Posterior cingulate gyrus (tissue), 11 donors: Measurements from ENCODE around the gene CAVIN2.
"Not testable (repeated sequence)": the region's sequence is repeated elsewhere in the genome, so short reads cannot be mapped to it uniquely, and the experiment has no call there.

Experiments
- DNase-seq, 10 donors: peaks; one replicate each; pipeline versions ENCODE4 v3.0.0 to v3.0.0-alpha.2; 2020 to 2021; ENCODE audit warnings: mixed read lengths in 3 of 10
- intact Hi-C: fragments of 100-400 bp; cut with DNase I; formaldehyde crosslinking; loops from one replicate; pipeline ENCODE4 v1.15.1; 2023

Gene CAVIN2

DNA sequence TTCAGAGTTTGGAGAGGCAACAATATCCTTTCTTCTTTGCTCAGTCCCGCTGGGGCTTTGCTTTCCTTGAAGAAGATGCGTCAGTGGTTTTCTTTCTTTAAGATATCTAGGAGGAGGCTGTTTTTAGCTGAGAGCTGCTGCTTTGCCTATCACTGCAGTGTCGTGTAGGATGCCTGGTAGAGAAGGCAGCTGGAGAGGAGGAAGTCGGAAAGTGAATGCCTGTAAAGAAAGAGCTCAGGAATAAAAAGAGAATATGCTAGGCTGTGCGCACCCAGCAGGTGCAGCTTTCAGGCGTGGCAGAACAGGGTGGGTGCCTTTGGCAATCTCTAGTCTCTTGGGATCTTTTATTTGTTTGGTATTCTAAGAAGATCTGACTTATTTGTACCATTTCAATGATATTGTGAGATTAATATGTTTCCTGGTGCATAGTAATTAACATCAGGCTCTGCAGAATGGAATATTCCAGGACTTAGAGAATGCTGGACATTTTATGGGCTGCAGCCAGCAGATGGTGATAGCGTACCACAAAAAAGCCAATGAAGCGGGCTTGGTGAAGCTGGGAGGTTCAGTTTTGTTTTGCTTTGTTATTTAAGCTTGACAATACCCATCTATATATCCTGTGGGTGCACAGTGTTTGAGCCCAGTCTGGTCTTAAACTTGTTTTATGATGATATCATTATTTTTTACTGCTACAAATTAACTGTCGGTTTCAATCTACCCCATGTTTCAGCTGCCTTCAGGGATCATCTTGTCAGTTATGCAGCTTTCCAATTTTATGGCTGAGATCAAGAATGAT is 34.9 kb downstream of the CAVIN2 start:
- intact Hi-C loops: loop anchor here (1.0 to 5.0 kb wide), 4 partner anchors 55 to 475 kb away; no protein-coding TSS in a partner anchor
- peak; percentile 32 to 93 (median 76) for DNase-seq

DNA sequence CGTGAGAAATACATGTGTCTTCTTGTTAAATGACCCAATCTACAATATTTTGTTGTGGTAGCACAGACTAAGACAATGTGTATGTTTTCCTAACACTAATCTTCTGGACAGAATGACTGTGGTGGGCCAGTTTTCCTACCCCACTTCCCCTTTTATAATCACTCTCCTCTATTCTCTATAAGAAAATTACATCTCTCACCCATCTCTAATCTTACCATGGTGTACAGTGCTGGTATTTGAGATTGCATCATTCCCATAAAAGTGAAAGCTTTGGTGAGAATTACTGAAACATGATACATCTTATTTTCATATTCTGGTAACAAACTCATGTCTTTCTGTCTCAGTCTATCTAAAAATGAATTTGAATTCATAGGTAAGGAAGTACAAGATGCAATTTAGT is 40.5 kb downstream of the CAVIN2 start:
- intact Hi-C loops: no loop called here
- DNase-seq: no peak

DNA sequence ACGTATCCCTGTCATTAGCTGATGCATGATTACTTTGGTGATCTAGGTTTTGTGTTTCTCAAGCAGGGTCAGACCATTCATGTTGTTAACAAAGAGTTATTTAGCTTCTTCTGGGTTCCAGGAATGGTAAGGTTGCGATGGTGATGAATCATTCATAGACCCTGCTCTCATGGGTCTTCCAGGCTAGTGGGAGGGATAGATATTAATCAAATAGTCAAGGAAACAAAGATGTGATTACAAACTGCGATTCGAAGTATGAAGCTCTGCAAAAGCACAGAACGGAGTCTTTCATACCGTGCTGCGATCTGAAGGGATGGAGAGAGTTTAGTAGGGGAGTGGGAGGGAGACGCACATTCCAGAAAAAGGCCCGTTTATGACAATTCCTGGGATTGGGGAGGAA is 42.1 kb downstream of the CAVIN2 start:
- no peak for DNase-seq
- intact Hi-C loops: no loop called here

DNA sequence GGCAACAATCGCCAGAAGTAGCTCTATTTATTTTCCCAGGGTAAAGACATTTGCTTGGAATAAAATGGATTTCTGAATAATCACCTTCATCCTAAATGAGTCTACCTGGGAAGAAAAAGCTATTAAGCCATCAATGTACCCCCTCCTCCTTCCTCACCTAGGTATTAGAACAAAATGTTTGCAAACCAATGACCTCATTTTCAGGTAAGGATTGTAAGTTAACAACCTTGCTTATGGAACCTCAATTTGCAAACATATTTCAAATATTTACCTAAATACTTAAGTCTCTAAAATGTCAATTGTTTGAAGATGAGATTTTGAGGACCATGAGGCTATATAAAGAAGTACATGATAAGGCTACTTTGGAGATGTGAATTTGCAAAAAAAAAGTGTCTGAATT is 43.9 kb downstream of the CAVIN2 start:
- intact Hi-C loops: no loop called here
- DNase-seq: no peak

DNA sequence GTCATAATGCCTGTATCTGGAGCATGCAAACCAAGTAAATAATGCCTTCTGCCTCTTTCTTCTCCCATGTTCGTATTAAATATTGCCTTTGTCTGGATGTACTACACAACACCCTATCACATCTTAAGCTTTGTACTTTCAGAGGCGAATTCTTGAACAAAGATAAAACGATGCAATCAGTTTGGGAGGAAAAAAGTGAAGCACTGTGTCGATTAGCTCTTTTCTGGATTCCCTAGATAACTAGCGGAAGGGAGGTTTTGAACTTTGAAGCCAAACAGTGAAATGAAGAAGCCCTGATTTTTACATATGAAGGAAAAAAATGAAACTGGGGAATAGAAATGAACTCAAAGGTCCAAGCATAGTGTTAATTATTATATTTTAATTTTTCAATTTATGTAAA is 44.7 kb downstream of the CAVIN2 start:
- intact Hi-C loops: no loop called here
- DNase-seq: no peak

DNA sequence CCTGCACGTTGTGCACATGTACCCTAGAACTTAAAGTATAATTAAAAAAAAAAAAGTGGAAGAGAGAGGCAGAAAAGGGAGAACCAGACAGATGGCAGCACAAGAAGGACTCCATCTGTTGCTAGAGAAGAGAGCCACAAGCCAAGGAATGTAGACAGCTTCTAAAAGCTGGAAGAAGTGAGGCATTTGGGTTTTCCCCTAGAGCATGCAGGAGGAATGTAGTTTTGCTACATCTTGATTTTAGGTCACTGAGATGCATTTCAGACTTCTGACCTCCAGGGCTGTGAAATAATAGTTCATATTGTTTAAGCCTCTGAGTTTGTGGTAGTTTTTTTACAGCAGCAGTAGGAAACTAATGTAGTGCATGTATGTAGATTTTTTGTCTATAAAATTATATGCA is 46.0 kb downstream of the CAVIN2 start:
- no peak for DNase-seq
- intact Hi-C loops: no loop called here

DNA sequence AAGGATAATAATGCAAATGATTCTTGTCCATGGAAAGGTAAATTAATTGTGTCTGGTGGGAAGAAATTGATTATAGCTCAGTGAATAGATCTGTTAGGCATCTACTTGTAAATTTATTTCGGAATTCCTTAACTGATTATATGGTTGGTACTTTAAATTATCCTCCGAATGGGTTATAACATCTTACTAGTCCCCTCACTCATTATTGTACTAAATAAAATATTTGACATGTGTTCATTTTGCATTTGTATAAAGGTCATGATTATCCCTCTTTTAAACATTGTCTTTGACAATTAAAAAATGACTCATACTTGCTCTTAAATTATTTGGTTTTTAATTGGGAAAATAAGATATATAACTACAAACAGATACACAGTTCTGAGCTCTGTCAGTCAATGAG is 47.4 kb downstream of the CAVIN2 start:
- no peak for DNase-seq
- intact Hi-C loops: no loop called here

DNA sequence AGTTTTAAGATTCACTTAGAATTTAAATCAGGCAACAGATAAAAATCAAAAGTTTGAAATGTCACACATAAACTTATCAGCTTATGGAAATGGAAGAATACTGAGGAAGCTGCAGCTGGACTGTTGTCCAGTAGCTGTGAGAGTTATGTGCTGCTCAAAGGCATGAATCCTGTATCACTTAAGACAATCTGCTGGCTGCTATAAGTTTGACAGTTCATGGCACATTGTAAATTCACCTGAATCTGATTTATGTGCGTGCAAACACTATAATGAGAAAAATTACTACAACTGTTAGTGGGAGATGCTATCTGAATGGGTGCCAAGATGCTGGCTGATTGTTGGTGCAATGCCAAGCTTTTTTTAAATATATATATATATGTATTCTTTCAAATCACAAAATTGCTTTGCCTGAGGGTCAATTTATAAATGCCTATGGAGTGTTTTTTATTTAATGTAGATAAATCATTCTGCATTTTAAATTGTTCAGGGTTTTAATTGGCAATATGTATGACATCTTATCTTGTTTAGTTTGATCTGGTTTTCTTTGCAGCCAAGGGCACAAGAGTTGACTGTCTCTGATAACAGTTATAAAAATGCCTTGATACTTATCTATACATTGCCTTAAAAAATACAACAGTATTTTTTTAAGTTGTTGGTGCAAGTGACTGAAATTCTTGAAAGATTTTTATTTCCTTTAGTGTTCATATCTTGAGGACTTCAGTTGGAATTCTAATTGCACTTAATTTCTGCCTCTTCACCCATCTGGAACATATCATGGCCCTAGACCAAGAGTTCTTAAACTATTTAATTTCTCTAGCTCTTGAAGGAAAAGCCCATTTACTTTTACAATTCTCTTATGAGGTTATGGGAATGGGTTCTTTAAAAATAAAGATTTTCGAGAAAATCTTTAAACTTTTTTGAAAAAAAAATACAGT is 48.7 kb downstream of the CAVIN2 start:
- intact Hi-C loops: no loop called here
- DNase-seq: no peak

DNA sequence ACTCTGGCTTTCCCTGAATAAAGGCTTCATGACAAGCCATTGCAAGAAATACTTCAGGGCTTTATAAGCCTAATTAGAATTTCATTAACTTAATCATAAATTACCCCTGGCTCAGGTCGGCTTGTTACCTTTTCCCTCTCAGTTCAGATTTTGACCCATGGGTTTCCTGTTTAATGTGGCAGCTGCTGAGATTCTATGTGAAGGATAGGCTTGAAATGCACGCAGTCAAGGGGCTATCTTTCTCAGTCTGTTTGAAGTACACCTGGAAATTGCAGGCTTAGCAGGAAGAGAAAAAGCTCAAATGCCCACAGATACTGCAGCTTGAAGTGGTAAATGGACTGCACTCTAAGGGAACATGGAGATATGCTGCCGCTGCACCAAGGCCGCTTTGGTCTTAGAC is 49.4 kb downstream of the CAVIN2 start:
- no peak for DNase-seq
- intact Hi-C loops: no loop called here

DNA sequence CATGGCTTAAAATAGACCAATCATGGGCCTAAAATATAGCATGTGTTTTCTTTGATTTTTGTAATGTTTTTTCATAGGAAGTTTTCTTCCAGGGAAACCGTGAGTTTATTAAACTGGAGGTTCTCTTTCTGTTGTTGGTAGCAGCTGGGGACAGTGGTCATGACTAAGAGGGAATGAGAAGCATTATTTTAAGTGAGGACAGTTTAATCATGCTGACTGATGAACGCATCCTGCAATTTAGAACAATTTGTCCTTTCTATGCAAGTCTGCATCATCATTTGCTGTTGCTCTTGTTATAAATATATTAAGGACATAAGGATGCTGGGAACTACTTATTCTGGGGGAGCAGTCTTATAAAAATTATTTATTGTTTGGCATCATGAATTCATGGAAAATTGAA is 51.2 kb downstream of the CAVIN2 start:
- intact Hi-C loops: no loop called here

DNA sequence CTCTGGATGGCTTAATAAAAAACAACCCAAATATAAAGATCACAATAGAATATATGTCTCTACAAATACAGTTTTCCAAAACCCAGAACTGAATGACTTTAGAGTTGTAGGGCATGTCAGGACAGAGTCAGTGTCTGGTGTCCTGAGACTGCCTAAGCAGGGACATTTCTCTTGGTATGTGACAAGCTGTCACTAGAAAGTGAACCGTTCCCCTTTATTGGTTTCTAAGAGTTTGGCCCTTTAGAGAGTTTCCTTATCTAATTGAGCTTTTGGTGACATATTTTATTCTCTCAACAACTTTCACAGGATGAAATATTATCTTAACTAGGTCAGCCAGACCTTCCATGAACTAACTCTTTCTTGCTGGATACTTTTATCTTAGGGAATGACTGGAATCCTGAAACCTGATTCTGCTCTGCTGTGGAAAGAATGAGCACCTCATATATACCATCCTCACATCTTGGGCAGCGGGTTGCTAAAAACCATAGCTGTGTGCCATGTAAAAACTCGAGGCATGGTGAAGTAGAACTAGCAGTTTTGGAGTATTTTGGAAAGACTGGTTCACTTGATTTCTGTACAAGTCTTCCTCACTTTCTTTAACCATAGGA is 54.8 kb downstream of the CAVIN2 start:
- intact Hi-C loops: no loop called here
- DNase-seq: no peak

More for the DNA sequence above, 51.2 kb downstream of the CAVIN2 start:
- no peak for DNase-seq

DNA sequence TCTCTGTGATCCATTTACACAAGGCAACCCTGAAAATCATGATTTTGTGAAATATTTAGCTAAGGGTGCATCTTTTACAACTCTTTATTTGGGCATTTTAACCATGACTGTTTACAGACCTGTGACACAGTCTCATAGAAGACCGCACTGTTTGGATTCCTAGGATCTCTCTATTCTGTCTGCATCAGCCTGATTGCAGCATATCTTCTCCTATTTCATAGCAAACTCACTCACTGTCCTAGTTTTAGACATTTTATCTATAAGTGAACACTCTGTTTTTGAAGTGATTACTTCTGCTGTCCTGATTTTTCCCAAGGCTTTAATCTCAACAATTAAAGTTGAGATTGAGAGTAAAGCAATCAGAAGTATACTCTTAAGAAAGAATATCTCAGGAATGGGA is 56.2 kb downstream of the CAVIN2 start:
- intact Hi-C loops: no loop called here
- DNase-seq: no peak

DNA sequence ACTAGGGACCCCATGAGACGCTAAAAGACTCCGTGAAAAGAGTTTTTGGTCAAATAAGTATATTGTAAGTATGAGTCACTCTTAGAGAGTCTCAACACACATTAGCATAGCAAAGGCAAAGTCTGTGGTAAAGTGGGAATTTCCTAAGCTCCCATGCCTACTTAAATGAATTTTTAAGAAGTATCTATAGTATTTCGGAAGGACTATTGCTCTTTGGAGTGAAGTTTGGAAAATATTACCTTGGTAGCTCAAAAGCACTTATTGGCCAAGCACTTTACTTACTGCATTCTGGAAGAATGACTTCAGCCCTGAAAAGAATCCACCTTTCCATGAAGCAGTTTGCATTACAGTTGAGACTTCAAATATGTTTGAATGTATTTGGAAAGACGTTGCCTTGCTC is 57.1 kb downstream of the CAVIN2 start:
- DNase-seq: no peak

DNA sequence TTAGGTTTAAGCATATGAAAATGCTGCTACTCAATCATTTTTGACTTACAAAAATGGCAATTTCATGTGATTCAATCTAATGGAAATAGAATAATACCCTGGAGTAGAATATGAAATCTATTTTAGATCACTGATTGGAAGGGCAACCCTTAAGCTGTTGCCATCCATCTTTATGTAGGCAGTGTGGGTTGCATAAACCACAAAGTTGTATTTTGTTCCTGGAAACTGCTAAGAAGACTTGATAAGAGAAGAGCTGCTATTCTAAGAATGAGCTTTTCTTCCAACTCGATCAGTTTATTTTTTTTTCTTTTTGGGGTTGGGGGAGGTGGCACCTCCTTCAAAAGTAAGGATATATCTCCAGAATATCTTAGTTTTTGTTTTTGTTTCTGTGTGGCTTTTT is 60.2 kb downstream of the CAVIN2 start:
- intact Hi-C loops: no loop called here

More for the DNA sequence above, 57.1 kb downstream of the CAVIN2 start:
- intact Hi-C loops: no loop called here

DNA sequence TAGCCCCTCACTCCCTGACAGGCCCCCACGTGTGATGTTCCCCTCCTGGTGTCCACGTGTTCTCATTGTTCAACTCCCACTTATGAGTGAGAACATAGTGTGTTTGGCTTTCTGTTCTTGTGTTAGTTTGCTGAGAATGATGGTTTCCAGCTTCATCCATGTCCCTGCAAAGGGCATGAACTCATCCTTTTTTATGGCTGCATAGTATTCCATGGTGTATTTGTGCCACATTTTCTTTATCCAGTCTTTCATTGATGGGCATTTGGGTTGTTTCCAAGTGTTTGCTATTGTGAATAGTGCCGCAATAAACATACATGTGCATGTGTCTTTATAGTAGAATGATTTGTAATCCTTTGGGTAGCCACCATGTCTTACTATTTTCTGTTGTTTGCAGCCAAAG is 61.2 kb downstream of the CAVIN2 start:
- intact Hi-C loops, DNase-seq: not testable (repeated sequence)

More for the DNA sequence above, 60.2 kb downstream of the CAVIN2 start:
- no peak for DNase-seq
